AG04449 (cell line): ENCODE measurements around the gene ARFGEF3.

Experiments
- CTCF ChIA-PET: fragments of 350-600 bp; formaldehyde crosslinking; extraction: SDS; loops from one replicate; lab custom pipeline; 2021; ENCODE audit warnings: antibody characterized with exemption; lab: Yijun Ruan, JAX
- POLR2A ChIA-PET: fragments of 400-600, 350-600 bp; formaldehyde crosslinking; extraction: SDS; loops from one replicate; lab custom pipeline; 2020; ENCODE audit warnings: antibody characterized with exemption, inconsistent platforms; lab: Yijun Ruan, JAX
- DNase-seq: peaks from one replicate; pipeline ENCODE4 v3.0.0-alpha.2; 2010; ENCODE audit warnings: low read depth, low spot score
- H3K4me3 ChIP-seq: 2 replicates; pipeline ENCODE4 v1.5.1; 2011; ENCODE audit warnings: low read depth, mild to moderate bottlenecking, control low read depth, low read length
- TF ChIP-seq, protein P1 (sequence below): IDR thresholded peaks from one replicate; pipeline ENCODE4 v1.5.1; 2011; ENCODE audit warnings: mild to moderate bottlenecking, moderate library complexity, low read length, control low read depth, inconsistent platforms; ENCODE audit not compliant: insufficient read depth; ENCODE audit errors: missing control alignments

Gene ARFGEF3

DNA sequence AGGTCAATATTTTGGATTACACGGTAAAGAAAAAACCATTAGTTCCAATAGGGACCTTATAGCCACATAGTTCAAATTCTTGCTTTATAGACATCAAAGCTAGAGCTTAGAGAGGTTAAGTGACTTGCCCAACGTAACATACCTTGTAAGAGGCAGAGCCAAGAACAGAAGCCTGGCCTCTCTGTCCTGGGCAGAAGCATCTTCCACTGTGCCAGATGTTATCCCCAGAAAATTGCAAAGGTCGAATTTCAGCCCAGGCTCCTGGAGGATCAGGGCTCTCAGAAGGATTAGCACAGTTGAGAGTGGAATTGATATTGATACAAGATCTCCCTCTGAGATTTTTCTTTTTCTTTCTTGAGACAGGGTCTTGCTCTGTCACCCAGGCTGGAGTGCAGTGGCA, 222.0 kb downstream of the ARFGEF3 start:
- POLR2A ChIA-PET = no interaction called here
- no peak for DNase-seq
- no peak overlapping the region for H3K4me3 ChIP-seq
- TF ChIP-seq, protein P1, sequence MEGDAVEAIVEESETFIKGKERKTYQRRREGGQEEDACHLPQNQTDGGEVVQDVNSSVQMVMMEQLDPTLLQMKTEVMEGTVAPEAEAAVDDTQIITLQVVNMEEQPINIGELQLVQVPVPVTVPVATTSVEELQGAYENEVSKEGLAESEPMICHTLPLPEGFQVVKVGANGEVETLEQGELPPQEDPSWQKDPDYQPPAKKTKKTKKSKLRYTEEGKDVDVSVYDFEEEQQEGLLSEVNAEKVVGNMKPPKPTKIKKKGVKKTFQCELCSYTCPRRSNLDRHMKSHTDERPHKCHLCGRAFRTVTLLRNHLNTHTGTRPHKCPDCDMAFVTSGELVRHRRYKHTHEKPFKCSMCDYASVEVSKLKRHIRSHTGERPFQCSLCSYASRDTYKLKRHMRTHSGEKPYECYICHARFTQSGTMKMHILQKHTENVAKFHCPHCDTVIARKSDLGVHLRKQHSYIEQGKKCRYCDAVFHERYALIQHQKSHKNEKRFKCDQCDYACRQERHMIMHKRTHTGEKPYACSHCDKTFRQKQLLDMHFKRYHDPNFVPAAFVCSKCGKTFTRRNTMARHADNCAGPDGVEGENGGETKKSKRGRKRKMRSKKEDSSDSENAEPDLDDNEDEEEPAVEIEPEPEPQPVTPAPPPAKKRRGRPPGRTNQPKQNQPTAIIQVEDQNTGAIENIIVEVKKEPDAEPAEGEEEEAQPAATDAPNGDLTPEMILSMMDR = no peak
- CTCF ChIA-PET = no interaction called here

DNA sequence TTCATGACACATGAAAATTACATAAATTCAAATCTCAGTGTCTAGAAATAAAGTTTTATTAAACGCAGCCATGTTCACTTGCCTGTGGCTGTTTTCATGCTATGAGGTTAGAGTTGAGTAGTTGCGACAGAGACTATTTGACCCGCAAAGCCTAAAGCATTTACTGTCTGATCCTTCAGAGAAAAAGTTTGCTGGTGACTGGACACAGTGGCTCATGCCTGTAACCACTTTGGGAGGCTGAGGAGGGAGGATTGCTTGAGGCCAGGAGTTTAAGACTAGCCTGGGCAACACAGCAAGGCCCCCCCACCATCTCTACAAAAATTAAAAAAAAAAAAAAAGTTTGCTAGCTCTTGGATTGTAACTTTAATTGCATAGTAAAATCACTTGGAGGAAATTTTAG, 225.2 kb downstream of the ARFGEF3 start:
- ChIA-PET POLR2A (no interaction called here), CTCF (no interaction called here)
- DNase-seq = no peak
- TF ChIP-seq, protein P1 = no peak
- H3K4me3 ChIP-seq = no peak overlapping the region

DNA sequence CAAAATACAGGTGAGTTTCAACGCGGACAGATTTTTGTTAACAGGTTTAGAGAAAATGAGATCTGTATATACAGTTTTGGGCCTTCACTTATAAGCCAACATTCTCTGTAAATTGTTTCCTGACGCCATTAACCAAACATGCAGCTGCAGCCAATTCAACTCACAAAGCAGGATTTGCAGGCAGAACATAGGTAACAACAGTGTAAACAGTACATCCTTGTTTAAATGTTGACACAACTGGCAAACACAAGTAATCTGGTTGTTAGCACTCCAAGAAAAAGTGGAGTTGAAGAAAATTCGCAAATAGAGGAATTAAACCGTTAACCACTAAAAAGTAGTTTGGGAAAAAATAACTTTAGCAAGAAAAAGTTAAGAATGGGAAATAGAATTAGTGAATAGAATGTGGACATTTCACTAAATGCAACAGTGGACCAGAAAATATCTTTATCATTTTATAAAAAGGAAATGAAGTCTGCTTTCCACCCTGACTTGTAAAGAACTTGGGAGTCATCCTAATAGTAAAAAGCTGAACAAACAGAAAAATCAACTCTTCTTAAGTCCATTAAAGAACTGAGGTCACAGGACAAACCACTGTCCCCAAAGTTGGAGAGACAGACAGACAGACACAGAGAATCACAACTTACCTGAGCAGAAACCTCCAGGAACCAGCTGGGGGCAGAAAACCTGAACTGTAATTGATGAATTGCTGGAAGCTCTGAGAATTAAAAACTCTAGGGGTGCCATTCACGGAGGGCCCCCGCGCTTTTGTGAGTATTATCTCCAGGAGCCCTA, 226.0 kb downstream of the ARFGEF3 start:
- DNase-seq = no peak
- H3K4me3 ChIP-seq = no peak overlapping the region
- CTCF ChIA-PET = no interaction called here
- POLR2A ChIA-PET = no interaction called here
- TF ChIP-seq, protein P1 = no peak

DNA sequence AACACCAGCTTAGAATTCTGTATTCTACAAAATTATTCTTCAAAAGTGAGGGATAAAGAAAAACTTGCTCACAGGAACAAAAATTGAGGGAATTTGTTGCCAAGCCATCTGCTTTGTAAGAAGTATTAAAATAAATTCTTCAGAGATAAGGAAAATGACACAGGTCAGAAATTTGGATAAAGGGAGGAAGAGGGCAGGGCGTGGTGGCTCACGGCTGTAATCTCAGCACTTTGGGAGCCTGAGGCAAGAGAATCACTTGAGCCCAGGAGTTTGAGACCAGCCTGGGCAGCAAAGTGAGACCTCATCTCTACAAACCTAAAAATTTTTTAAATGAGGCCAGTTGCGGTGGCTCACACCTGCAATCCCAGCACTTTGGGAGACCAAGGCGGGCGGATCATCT, 227.8 kb downstream of the ARFGEF3 start:
- DNase-seq = no peak
- CTCF ChIA-PET = no interaction called here
- POLR2A ChIA-PET = no interaction called here
- no peak overlapping the region for H3K4me3 ChIP-seq
- TF ChIP-seq, protein P1 = no peak
